Adrenal gland (tissue), 5 donors: Measurements from ENCODE around the gene CABP4.

Experiments used
- CTCF ChIP-seq, 6 experiments: fragments of 450-650 bp in 4 of 6; fragments of 200-600 bp in 2 of 6; sonication (generic) in 1 of 6; IDR thresholded peaks; 1 replicate in 5 of 6; 2 replicates in 1 of 6; pipeline versions ENCODE4 v1.5.1 to v1.8.0; 2016 to 2021; ENCODE audit warnings: antibody characterized with exemption in 6 of 6, mild to moderate bottlenecking in 2 of 6, moderate library complexity in 1 of 6
- POLR2A ChIP-seq, 2 donors: fragments of 450-650 bp; IDR thresholded peaks; one replicate each; pipeline ENCODE4 v1.6.1; 2017; ENCODE audit warnings: antibody characterized with exemption in 2 of 2, mild to moderate bottlenecking in 2 of 2, moderate library complexity in 1 of 2
- donor health status: DM: no; HTN: no; CAD: no.

- no peak for TF ChIP-seq CTCF (IDR thresholded peaks at IDR 0.05)
- no peak for TF ChIP-seq POLR2A (IDR thresholded peaks at IDR 0.05)
Measured at GRCh38 chr11:67435031-67435726, 20.0 kb upstream of the CABP4 start.
